ENCODE data around the gene TNNT3. TPM values are rescaled to one million over a fixed set of nuclear protein-coding genes. Genes with fewer than 3 reads are reported as not detected.

Gene TNNT3
- total RNA-seq, 1 experiment from 2014 or later: not detected

- Histone ChIP-seq H4K8ac (replicated peaks; ENCODE audit: insufficient read length, low read depth, low read length) (no peak overlapping the region), H2BK5ac (ENCODE audit: insufficient read length, low read length) (no peak overlapping the region), H2BK15ac (ENCODE audit: low read depth, low read length) (no peak overlapping the region), H3K23me2 (ENCODE audit: insufficient read length, low read depth, low read length, poor library complexity, severe bottlenecking) (no peaks in the 10 kb centered on the region), H3K79me1 (ENCODE audit: insufficient read depth, low read depth, low read length, poor library complexity, severe bottlenecking) (no peaks in the 10 kb centered on the region), H3K9me3 (ENCODE audit: control insufficient read depth, low read depth, low read length) (no peaks in the 10 kb centered on the region), H2BK20ac (ENCODE audit: low read depth, low read length, poor library complexity, severe bottlenecking) (no peak overlapping the region), H3K27me3 (ENCODE audit: insufficient read depth, low read length) (no peaks in the 10 kb centered on the region), H4K20me1 (ENCODE audit: control insufficient read depth, insufficient read depth, insufficient read length) (no peaks in the 10 kb centered on the region), H2BK120ac (ENCODE audit: low read depth, low read length, poor library complexity, severe bottlenecking) (no peak overlapping the region), H2BK12ac (ENCODE audit: insufficient read length, low read depth, low read length) (no peak overlapping the region), H3K4ac (ENCODE audit: low read depth, low read length) (no peak overlapping the region), H3K4me1 (ENCODE audit: insufficient read depth, low read length) (no peaks in the 10 kb centered on the region), H3T11ph (ENCODE audit: low read length) (no peak overlapping the region), H3K14ac (ENCODE audit: insufficient read depth, low read length) (no peak overlapping the region), H4K5ac (ENCODE audit: insufficient read length, low read depth, low read length) (no peak overlapping the region), H3K9ac (ENCODE audit: extremely low read depth, insufficient read length, low read length) (no peak overlapping the region), H4K91ac (ENCODE audit: insufficient read length, low read depth, low read length) (no peak overlapping the region), H2AK5ac (ENCODE audit: insufficient read length, low read length) (no peak overlapping the region), H3K56ac (ENCODE audit: insufficient read length, low read depth, low read length) (no peak overlapping the region), H3K4me2 (ENCODE audit: insufficient read depth, insufficient read length, low read length) (no peak overlapping the region), H3K27ac (ENCODE audit: insufficient read length, low read depth, low read length) (no peak overlapping the region), H3K23ac (ENCODE audit: insufficient read length, low read depth, low read length) (no peak overlapping the region), H2AFZ (ENCODE audit: low read length) (no peak overlapping the region), H3K79me2 (ENCODE audit: insufficient read depth, low read length) (no peaks in the 10 kb centered on the region), H3K18ac (ENCODE audit: insufficient read length, low read depth, low read length) (no peak overlapping the region)
- no peaks in the 10 kb centered on the region; a peak in 1 of 5 replicates for H3K9me3 Mint-ChIP-seq
- H3K4me3 Mint-ChIP-seq: no peak overlapping the region
- H3K4me1 Mint-ChIP-seq: peaks cover 0 to 16% of the 10 kb centered on the region in 2 experiments; a peak in 2 of 4 replicates
- no peaks in the 10 kb centered on the region for H3K36me3 Mint-ChIP-seq (ENCODE audit: insufficient read depth in 1 of 3, low read depth in 3 of 3)
- 0 out of 7 replicates have a peak overlapping the region, but pooled peaks of 1 of the 3 experiments have one; percentile 27 for H3K27ac Mint-ChIP-seq
- TF ChIP-seq, protein P1, sequence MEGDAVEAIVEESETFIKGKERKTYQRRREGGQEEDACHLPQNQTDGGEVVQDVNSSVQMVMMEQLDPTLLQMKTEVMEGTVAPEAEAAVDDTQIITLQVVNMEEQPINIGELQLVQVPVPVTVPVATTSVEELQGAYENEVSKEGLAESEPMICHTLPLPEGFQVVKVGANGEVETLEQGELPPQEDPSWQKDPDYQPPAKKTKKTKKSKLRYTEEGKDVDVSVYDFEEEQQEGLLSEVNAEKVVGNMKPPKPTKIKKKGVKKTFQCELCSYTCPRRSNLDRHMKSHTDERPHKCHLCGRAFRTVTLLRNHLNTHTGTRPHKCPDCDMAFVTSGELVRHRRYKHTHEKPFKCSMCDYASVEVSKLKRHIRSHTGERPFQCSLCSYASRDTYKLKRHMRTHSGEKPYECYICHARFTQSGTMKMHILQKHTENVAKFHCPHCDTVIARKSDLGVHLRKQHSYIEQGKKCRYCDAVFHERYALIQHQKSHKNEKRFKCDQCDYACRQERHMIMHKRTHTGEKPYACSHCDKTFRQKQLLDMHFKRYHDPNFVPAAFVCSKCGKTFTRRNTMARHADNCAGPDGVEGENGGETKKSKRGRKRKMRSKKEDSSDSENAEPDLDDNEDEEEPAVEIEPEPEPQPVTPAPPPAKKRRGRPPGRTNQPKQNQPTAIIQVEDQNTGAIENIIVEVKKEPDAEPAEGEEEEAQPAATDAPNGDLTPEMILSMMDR (conservative IDR thresholded peaks at IDR 0.05): no peak
- DNase-seq: no peak
- WGBS (ENCODE audit: extremely low coverage, insufficient read length, low lambda C conversion rate): no CpG with 5 or more reads among the region's 15 CpGs
- H3K27me3 Mint-ChIP-seq (ENCODE audit: low read depth): peaks cover 13% of the 10 kb centered on the region
Observed at GRCh38 chr11:1943576-1943975, 24.1 kb downstream of the TNNT3 start.
